K562 (cell line): ENCODE data around the gene MPG. TPM values are rescaled to one million over a fixed set of nuclear protein-coding genes. Genes with fewer than 3 reads are reported as not detected.
A peak's percentile ranks its signal among the peaks of the same experiment; 100 is the strongest.

Source experiments
- ATF4 ChIP-seq: fragments of 450-650 bp; formaldehyde crosslinking; IDR thresholded peaks from 2 replicates; pipeline ENCODE4 v1.4.0; 2022; ENCODE audit warnings: mild to moderate bottlenecking, moderate library complexity
- BCL6 ChIP-seq: fragments of 250-450 bp; sonication (Bioruptor Pico); IDR thresholded peaks from 2 replicates; pipeline ENCODE4 v1.4.0; 2020
- CREB1 ChIP-seq, 2 experiments: sonication (generic) in 1 of 2; formaldehyde crosslinking in 1 of 2; IDR thresholded peaks; 2 replicates each; pipeline versions ENCODE4 v1.6.1 to v1.8.0; 2012 to 2022; ENCODE audit warnings: inconsistent platforms in 1 of 2, mild to moderate bottlenecking in 1 of 2, missing genetic modification reagents in 1 of 2, moderate library complexity in 1 of 2
- CREB3L1 ChIP-seq: fragments of 450-650 bp; IDR thresholded peaks from 2 replicates; pipeline ENCODE4 v1.6.1; 2014; ENCODE audit warnings: low read depth, mild to moderate bottlenecking, moderate library complexity, borderline replicate concordance
- CTCF ChIP-seq, 3 experiments: IDR thresholded peaks in 2 of 3; conservative IDR thresholded peaks in 1 of 3; 2 replicates each; pipeline ENCODE4 v1.5.1; 2011 to 2012; ENCODE audit warnings: low read length in 3 of 3, mild to moderate bottlenecking in 3 of 3, control low read depth in 2 of 3, improper control_type of control experiment in 1 of 3, inconsistent platforms in 1 of 3, low read depth in 1 of 3, mixed read lengths in 1 of 3, moderate library complexity in 1 of 3; ENCODE audit not compliant: insufficient read depth in 2 of 3
- ETV1 ChIP-seq: fragments of 450-650 bp; conservative IDR thresholded peaks from 2 replicates; pipeline ENCODE4 v1.6.1; 2016; ENCODE audit warnings: missing genetic modification characterization, control low read depth, low read depth, missing compliant biosample characterization
- FOXO4 ChIP-seq: fragments of 450-650 bp; formaldehyde crosslinking; IDR thresholded peaks from 2 replicates; pipeline ENCODE4 v1.4.0; 2020; ENCODE audit warnings: mild to moderate bottlenecking, moderate library complexity
- GTF2A2 ChIP-seq: IDR thresholded peaks from 2 replicates; pipeline ENCODE4 v1.6.1; 2016; ENCODE audit warnings: mild to moderate bottlenecking, missing genetic modification characterization, missing compliant biosample characterization
- HCFC1 ChIP-seq: IDR thresholded peaks from 2 replicates; pipeline ENCODE4 v1.6.1; 2012; ENCODE audit warnings: low read depth, low read length, improper control_type of control experiment
- KDM5B ChIP-seq: fragments of 200-600 bp; sonication (generic); IDR thresholded peaks from 2 replicates; pipeline ENCODE4 v1.6.1; 2012; ENCODE audit warnings: low read depth, mild to moderate bottlenecking, moderate library complexity, low read length, control low read depth, inconsistent platforms; ENCODE audit not compliant: insufficient replicate concordance
- MAFF ChIP-seq: IDR thresholded peaks from 2 replicates; pipeline ENCODE4 v1.6.1; 2012; ENCODE audit warnings: low read length, improper control_type of control experiment
- MAZ ChIP-seq, 2 experiments: fragments of 450-650 bp in 1 of 2; sonication (generic) in 1 of 2; formaldehyde crosslinking; IDR thresholded peaks in 1 of 2; conservative IDR thresholded peaks in 1 of 2; 2 replicates each; pipeline versions ENCODE4 v1.4.0 to v1.5.0; 2020; ENCODE audit warnings: mild to moderate bottlenecking in 1 of 2, missing genetic modification reagents in 1 of 2
- NFE2 ChIP-seq: IDR thresholded peaks from 2 replicates; pipeline ENCODE4 v1.6.1; 2014; ENCODE audit warnings: antibody characterized with exemption, low read depth
- PHF8 ChIP-seq: fragments of 200-600 bp; sonication (generic); IDR thresholded peaks from 2 replicates; pipeline ENCODE4 v1.6.1; 2012; ENCODE audit warnings: mixed run types, mild to moderate bottlenecking, inconsistent platforms, low read length, moderate library complexity, borderline replicate concordance
- SMAD2 ChIP-seq: fragments of 150-350 bp; IDR thresholded peaks from 2 replicates; pipeline ENCODE4 v1.6.1; 2014; ENCODE audit warnings: low read depth, mild to moderate bottlenecking, low read length
- ZBTB11 ChIP-seq, 3 experiments: fragments of 200-800 bp in 1 of 3; fragments of 250-450 bp in 1 of 3; fragments of 450-650 bp in 1 of 3; sonication (Bioruptor Pico) in 1 of 3; sonication (Bioruptor generic) in 1 of 3; formaldehyde crosslinking in 1 of 3; IDR thresholded peaks; 2 replicates each; pipeline versions ENCODE4 v1.6.1 to v1.8.0; 2016 to 2022; ENCODE audit warnings: mild to moderate bottlenecking in 2 of 3, missing genetic modification characterization in 2 of 3, missing compliant biosample characterization in 1 of 3, moderate library complexity in 1 of 3
- ZNF24 ChIP-seq: fragments of 450-650 bp; IDR thresholded peaks from 2 replicates; pipeline ENCODE4 v1.6.1; 2016
- polyA plus RNA-seq, 8 experiments: library from polyadenylated mRNA; depleted of rRNA in 4 of 8; stranded (reverse) in 5 of 8; unstranded in 3 of 8; fragments of >200 nt; fragmentation: Nextera tagmentation in 2 of 8; fragmentation: Illumina TruSeq in 1 of 8; extraction: Ambion mirVana in 2 of 8; extraction: Trizol in 1 of 8; gene quantifications; 2 replicates each; pipeline versions ENCODE4 v1.2.1 to v1.2.3, GENCODE V29; 2011 to 2014; ENCODE audit warnings: inconsistent platforms in 1 of 8, missing spikeins in 1 of 8
- total RNA-seq, 7 experiments: library from RNA; depleted of rRNA in 6 of 7; stranded (reverse); fragments of >200 nt in 6 of 7; fragmentation: Illumina TruSeq in 2 of 7; extraction: Trizol in 2 of 7; gene quantifications; 2 replicates each; pipeline versions ENCODE4 v1.2.1 to v1.2.3, GENCODE V29; 2011 to 2021; ENCODE audit warnings: low replicate concordance in 1 of 7

Gene MPG
- total and polyA plus RNA-seq, 9 of the 15 experiments (the other 6 are each of a cell fraction or from before 2014, with no cell fraction given): 0.42 to 226 (median 36.2) TPM

GRCh38 chr16:77807-78443 lies at the start of gene MPG (continued):
- peak; percentile 57 for TF ChIP-seq CREB3L1
- TF ChIP-seq FOXO4: no peak
- no peak for TF ChIP-seq BCL6 (CRISPR knock-in tag)
- no peak for TF ChIP-seq SMAD2
- TF ChIP-seq KDM5B: peak; percentile 64
- no peak for TF ChIP-seq CTCF (IDR thresholded peaks at IDR 0.05 in 2 of 3, conservative IDR thresholded peaks at IDR 0.05 in 1 of 3; ENCODE audit: insufficient read depth in 2 of 3, low read depth in 1 of 3, low read length in 3 of 3)
- no peak for TF ChIP-seq ZNF24
- 0 out of 2 replicates have a peak, but pooled peaks have one; percentile 22 for TF ChIP-seq HCFC1
- no peak; a peak in 1 of 6 replicates for TF ChIP-seq ZBTB11 (CRISPR knock-in tag; IDR thresholded peaks at IDR 0.05)
- no peak for TF ChIP-seq GTF2A2 (tag)
- no peak for TF ChIP-seq CREB1 (IDR thresholded peaks at IDR 0.05)
- TF ChIP-seq CREB1 (CRISPR knock-in tag; IDR thresholded peaks at IDR 0.05): no peak
- TF ChIP-seq PHF8: peak; percentile 70; the same call in 1 of the 2 replicates
- no peak for TF ChIP-seq NFE2
- TF ChIP-seq ETV1 (tag): no peak
- no peak for TF ChIP-seq ATF4
- TF ChIP-seq MAZ (CRISPR knock-in tag; conservative IDR thresholded peaks at IDR 0.05 in 1 of 2, IDR thresholded peaks at IDR 0.05 in 1 of 2): peak; percentile 70 to 89
- no peak for TF ChIP-seq MAFF
